ENCODE data around the gene LRRC38.
"Not testable (repeated sequence)": the region's sequence is repeated elsewhere in the genome, so short reads cannot be mapped to it uniquely, and the experiment has no call there.

Gene LRRC38

DNA sequence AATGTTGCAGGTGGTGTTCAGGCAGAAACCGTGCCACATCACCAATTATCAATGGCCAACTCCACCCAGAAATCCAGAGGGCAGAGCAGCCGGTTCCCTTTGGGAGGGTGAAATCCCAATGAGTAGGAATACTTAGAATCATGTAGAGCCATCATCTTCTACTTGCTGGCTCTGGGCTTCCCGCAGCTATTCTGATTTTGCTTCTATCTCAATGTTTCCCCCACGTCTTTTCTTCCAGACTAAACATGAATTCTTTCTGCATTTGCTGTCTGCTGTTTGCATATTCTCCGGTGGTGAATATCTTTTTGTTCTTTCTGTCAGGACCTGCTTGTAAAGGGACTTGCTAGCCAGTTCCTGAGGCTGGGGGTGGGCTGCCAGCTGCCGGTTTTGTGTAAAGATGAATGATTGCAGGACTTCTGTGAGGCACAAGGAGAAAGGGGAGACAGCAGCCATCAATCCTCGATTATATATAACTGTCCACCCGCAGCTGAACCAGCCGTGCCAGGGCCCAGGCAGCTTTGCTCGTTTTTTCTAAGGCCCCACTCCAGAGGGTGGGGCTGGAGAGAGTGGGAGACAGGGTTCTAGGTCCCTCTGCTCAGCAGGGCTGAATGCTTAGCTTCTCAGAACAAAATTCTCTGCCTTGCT lies 70.3 kb downstream of the LRRC38 start:
- Histone ChIP-seq H3K27ac (ENCODE audit: poor library complexity, severe bottlenecking) (no peak overlapping the region), H3K4me3 (ENCODE audit: severe bottlenecking) (no peak overlapping the region), H3K27me3 (ENCODE audit: insufficient read depth, poor library complexity, severe bottlenecking) (no peaks in the 10 kb centered on the region), H3K36me3 (ENCODE audit: low read depth) (no peaks in the 10 kb centered on the region), H3K4me1 (ENCODE audit: insufficient read depth, poor library complexity, severe bottlenecking) (no peaks in the 10 kb centered on the region), H3K9me3 (ENCODE audit: severe bottlenecking) (no peaks in the 10 kb centered on the region)
- DNase-seq (ENCODE audit: low spot score): no peak
- TF ChIP-seq, protein P1, sequence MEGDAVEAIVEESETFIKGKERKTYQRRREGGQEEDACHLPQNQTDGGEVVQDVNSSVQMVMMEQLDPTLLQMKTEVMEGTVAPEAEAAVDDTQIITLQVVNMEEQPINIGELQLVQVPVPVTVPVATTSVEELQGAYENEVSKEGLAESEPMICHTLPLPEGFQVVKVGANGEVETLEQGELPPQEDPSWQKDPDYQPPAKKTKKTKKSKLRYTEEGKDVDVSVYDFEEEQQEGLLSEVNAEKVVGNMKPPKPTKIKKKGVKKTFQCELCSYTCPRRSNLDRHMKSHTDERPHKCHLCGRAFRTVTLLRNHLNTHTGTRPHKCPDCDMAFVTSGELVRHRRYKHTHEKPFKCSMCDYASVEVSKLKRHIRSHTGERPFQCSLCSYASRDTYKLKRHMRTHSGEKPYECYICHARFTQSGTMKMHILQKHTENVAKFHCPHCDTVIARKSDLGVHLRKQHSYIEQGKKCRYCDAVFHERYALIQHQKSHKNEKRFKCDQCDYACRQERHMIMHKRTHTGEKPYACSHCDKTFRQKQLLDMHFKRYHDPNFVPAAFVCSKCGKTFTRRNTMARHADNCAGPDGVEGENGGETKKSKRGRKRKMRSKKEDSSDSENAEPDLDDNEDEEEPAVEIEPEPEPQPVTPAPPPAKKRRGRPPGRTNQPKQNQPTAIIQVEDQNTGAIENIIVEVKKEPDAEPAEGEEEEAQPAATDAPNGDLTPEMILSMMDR (IDR thresholded peaks at IDR 0.05; ENCODE audit: poor library complexity, severe bottlenecking): no peak
- no peak for ATAC-seq (ENCODE audit: low read depth)

DNA sequence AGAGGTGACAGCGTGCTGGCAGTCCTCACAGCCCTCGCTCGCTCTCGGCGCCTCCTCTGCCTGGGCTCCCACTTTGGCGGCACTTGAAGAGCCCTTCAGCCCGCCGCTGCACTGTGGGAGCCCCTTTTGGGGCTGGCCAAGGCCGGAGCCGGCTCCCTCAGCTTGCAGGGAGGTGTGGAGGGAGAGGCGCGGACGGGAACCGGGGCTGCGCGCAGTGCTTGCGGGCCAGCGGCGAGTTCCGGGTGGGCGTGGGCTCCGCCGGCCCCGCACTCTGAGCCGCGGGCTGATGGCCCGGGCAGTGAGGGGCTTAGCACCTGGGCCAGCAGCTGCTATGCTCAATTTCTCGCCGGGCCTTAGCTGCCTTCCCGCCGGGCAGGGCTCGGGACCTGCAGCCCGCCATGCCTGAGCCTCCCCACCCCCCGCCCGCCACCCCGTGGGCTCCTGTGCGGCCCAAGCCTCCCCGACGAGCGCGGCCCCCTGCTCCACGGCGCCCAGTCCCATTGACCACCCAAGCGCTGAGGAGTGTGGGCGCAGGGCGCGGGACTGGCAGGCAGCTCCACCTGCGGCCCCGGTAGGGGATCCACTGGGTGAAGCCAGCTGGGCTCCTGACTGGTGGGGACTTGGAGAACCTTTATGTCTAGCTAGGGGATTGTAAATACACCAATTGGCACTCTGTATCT lies 74.6 kb downstream of the LRRC38 start:
- H3K4me1 ChIP-seq (ENCODE audit: insufficient read depth, poor library complexity, severe bottlenecking); H3K9me3 ChIP-seq (ENCODE audit: severe bottlenecking); ATAC-seq (ENCODE audit: low read depth); H3K27ac ChIP-seq (ENCODE audit: poor library complexity, severe bottlenecking); DNase-seq (ENCODE audit: low spot score); H3K36me3 ChIP-seq (ENCODE audit: low read depth); H3K27me3 ChIP-seq (ENCODE audit: insufficient read depth, poor library complexity, severe bottlenecking); H3K4me3 ChIP-seq (ENCODE audit: severe bottlenecking): not testable (repeated sequence)

DNA sequence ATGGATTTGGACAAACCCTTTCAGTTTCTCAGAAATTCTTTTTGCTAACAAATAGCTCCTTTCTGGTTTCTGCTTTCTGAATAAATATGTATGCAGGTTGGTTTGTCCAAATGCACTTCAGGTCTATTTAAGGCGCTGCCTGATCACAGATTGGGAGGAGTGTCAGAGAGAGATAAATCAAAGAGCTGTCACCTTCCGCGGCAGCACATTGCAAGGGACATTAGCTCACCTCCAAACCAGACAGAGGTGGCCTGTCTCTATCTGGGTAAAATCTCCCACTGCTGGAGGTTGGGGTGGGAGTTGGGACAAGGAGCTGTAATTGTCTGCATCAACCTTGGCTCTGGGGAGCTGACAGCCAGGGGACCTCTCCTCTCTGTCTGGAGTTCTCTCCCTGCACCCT lies 78.3 kb downstream of the LRRC38 start:
- H3K27ac ChIP-seq (ENCODE audit: poor library complexity, severe bottlenecking): no peak overlapping the region
- H3K4me3 ChIP-seq (ENCODE audit: severe bottlenecking): no peak overlapping the region

DNA sequence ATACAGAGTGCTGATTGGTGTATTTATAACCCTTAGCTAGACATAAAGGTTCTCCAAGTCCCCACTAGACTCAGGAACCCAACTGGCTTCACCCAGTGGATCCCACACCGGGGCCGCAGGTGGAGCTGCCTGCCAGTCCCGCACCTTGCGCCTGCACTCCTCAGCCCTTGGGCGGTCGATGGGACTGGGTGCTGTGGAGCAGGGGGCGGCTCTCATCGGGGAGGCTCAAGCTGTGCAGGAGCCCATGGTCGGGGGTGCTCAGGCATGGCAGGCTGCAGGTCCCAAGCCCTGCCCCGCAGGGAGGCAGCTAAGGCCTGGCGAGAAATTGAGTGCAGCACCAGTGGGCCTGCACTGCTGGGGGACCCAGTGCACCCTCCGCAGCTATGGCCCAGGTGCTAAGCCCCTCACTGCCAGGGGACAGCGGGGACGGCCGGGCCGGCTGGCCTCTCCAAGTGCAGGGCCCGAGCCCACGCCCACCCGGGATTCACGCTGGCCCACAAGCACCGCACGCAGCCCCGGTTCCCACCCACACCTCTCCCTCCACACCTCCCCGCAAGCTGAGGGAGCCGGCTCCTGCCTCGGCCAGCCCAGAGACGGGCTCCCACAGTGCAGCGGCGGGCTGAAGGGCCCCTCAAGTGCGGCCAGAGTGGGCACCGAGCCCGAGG lies 80.0 kb downstream of the LRRC38 start:
- ATAC-seq (ENCODE audit: low read depth); H3K36me3 ChIP-seq (ENCODE audit: low read depth); H3K27me3 ChIP-seq (ENCODE audit: insufficient read depth, poor library complexity, severe bottlenecking); H3K27ac ChIP-seq (ENCODE audit: poor library complexity, severe bottlenecking); H3K4me3 ChIP-seq (ENCODE audit: severe bottlenecking); H3K4me1 ChIP-seq (ENCODE audit: insufficient read depth, poor library complexity, severe bottlenecking); H3K9me3 ChIP-seq (ENCODE audit: severe bottlenecking); DNase-seq (ENCODE audit: low spot score): not testable (repeated sequence)

More for the DNA sequence above, 78.3 kb downstream of the LRRC38 start:
- TF ChIP-seq, protein P1 (IDR thresholded peaks at IDR 0.05; ENCODE audit: poor library complexity, severe bottlenecking): no peak
- no peak for DNase-seq (ENCODE audit: low spot score)
- H3K36me3 ChIP-seq (ENCODE audit: low read depth): no peaks in the 10 kb centered on the region
- no peaks in the 10 kb centered on the region for H3K9me3 ChIP-seq (ENCODE audit: severe bottlenecking)
- no peaks in the 10 kb centered on the region for H3K4me1 ChIP-seq (ENCODE audit: insufficient read depth, poor library complexity, severe bottlenecking)
- H3K27me3 ChIP-seq (ENCODE audit: insufficient read depth, poor library complexity, severe bottlenecking): no peaks in the 10 kb centered on the region
- ATAC-seq (ENCODE audit: low read depth): no peak

DNA sequence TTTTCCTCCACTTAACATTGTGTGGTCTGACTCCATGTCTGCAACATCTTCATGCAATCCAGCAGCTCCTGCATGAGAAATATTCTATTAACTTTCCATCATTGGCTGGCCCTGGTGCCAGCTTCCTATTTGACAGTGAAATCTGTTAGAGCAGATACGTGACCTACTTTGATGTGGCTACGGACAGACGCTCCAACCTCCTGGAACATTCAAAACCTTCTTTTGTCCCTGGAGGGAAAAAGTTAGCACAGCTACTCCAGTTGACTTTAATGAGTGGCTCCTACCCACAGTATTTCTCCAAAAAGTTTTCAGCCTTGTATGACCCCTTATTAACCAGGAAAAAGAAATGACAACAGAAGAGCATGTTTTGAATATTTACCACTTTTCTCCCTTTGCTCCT lies 81.6 kb downstream of the LRRC38 start:
- no peak overlapping the region for H3K4me3 ChIP-seq (ENCODE audit: severe bottlenecking)
- TF ChIP-seq, protein P1 (IDR thresholded peaks at IDR 0.05; ENCODE audit: poor library complexity, severe bottlenecking): no peak
- no peak overlapping the region for H3K27ac ChIP-seq (ENCODE audit: poor library complexity, severe bottlenecking)
- H3K9me3 ChIP-seq (ENCODE audit: severe bottlenecking): no peaks in the 10 kb centered on the region
- H3K4me1 ChIP-seq (ENCODE audit: insufficient read depth, poor library complexity, severe bottlenecking): no peaks in the 10 kb centered on the region
- DNase-seq (ENCODE audit: low spot score) (no peak), ATAC-seq (ENCODE audit: low read depth) (no peak)
- no peaks in the 10 kb centered on the region for H3K27me3 ChIP-seq (ENCODE audit: insufficient read depth, poor library complexity, severe bottlenecking)
- no peaks in the 10 kb centered on the region for H3K36me3 ChIP-seq (ENCODE audit: low read depth)
